SK-N-SH (cell line): ENCODE data around the gene PDS5B.

Experiments used
- RAD21 ChIP-seq: IDR thresholded peaks from 2 replicates; pipeline ENCODE4 v1.6.1; 2012; ENCODE audit warnings: mild to moderate bottlenecking, low read length
- SMC3 ChIP-seq: IDR thresholded peaks from 2 replicates; pipeline ENCODE4 v1.6.1; 2012; ENCODE audit warnings: low read depth, low read length, improper control_type of control experiment
- TF ChIP-seq, protein P1 (sequence below): fragments of 200-600 bp; sonication (generic); IDR thresholded peaks from 2 replicates; pipeline ENCODE4 v1.6.1; 2017; ENCODE audit warnings: antibody characterized with exemption, mild to moderate bottlenecking, moderate library complexity

- TF ChIP-seq, protein P1, sequence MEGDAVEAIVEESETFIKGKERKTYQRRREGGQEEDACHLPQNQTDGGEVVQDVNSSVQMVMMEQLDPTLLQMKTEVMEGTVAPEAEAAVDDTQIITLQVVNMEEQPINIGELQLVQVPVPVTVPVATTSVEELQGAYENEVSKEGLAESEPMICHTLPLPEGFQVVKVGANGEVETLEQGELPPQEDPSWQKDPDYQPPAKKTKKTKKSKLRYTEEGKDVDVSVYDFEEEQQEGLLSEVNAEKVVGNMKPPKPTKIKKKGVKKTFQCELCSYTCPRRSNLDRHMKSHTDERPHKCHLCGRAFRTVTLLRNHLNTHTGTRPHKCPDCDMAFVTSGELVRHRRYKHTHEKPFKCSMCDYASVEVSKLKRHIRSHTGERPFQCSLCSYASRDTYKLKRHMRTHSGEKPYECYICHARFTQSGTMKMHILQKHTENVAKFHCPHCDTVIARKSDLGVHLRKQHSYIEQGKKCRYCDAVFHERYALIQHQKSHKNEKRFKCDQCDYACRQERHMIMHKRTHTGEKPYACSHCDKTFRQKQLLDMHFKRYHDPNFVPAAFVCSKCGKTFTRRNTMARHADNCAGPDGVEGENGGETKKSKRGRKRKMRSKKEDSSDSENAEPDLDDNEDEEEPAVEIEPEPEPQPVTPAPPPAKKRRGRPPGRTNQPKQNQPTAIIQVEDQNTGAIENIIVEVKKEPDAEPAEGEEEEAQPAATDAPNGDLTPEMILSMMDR: no peak
- no peak for TF ChIP-seq SMC3
- TF ChIP-seq RAD21: no peak
These were observed 162.1 kb downstream of the PDS5B start for GRCh38 chr13:32748305-32748704.
